ENCODE results near the gene FYB2.

- TF ChIP-seq CTCF (IDR thresholded peaks at IDR 0.05) (no peak), POLR2A (IDR thresholded peaks at IDR 0.05) (no peak)
These were observed 7.9 kb downstream of the FYB2 start for GRCh38 chr1:56811331-56811730.

Data from esophagus squamous epithelium (tissue), 4 donors.